ENCODE results near the gene RNF11.

DNA sequence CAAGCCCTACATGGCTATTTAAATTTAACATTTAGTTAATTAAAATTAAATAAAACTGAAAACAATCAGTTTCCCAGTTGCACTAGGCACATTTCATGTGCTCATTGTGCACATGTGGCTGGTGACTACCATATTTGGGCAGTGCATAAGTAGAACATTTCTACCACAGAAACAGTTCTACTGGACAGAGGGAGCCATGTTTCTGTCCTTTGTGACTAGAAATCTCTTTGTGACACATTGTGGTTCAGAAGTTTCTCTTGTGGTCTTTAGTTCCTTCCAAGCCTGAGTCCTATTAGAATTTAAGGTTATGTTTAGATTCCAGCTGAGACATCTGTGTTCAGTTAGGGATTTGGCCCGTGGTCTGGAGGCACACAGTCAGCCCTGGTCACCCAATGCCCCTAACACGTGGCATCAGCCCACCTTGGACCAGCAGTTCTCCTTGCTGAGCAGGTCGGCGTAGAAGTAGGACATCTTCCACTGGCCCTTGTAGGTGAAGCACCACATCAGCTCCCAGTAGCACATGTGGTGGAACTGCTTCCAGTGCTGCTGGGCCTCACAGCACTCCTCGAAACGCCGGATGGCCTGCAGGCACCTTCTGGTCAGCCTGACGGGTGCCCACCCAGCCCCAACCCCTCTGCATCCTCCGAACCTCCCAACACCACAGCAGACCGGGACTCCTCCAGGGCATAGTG, 65.2 kb downstream of the RNF11 start:
- TF ChIP-seq, protein P1, sequence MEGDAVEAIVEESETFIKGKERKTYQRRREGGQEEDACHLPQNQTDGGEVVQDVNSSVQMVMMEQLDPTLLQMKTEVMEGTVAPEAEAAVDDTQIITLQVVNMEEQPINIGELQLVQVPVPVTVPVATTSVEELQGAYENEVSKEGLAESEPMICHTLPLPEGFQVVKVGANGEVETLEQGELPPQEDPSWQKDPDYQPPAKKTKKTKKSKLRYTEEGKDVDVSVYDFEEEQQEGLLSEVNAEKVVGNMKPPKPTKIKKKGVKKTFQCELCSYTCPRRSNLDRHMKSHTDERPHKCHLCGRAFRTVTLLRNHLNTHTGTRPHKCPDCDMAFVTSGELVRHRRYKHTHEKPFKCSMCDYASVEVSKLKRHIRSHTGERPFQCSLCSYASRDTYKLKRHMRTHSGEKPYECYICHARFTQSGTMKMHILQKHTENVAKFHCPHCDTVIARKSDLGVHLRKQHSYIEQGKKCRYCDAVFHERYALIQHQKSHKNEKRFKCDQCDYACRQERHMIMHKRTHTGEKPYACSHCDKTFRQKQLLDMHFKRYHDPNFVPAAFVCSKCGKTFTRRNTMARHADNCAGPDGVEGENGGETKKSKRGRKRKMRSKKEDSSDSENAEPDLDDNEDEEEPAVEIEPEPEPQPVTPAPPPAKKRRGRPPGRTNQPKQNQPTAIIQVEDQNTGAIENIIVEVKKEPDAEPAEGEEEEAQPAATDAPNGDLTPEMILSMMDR (IDR thresholded peaks at IDR 0.05), result no peak
- TF ChIP-seq POLR2A (IDR thresholded peaks at IDR 0.05), result no peak

All from uterus (tissue), 2 donors.